ENCODE results near the gene CLMN. TPM values are rescaled to one million over a fixed set of nuclear protein-coding genes. Genes with fewer than 3 reads are reported as not detected.

CLMN gene
- total and polyA plus RNA-seq, 2 of the 4 experiments (the other 2 are of a cell fraction), result 0.10 to 0.18 TPM

- POLR2A ChIA-PET (ENCODE audit: unreplicated experiment), result no interaction called here
- Histone ChIP-seq H3K4ac (ENCODE audit: low read depth, low read length) (no peak overlapping the region), H2BK5ac (ENCODE audit: low read depth, low read length, poor library complexity, severe bottlenecking) (no peak overlapping the region), H3K27me3 (ENCODE audit: control insufficient read depth, insufficient read depth, low read length) (no peaks in the 10 kb centered on the region; the same call in 1 of the 2 replicates), H4K20me1 (ENCODE audit: insufficient read depth, low read length) (no peaks in the 10 kb centered on the region), H2AK5ac (ENCODE audit: low read depth, low read length) (no peak overlapping the region), H3K36me3 (ENCODE audit: control insufficient read depth, insufficient read depth, low read length) (no peaks in the 10 kb centered on the region), H3K9ac (ENCODE audit: low read depth, low read length) (no peak overlapping the region), H3K14ac (replicated peaks; ENCODE audit: low read depth, low read length) (no peak overlapping the region), H3K79me1 (ENCODE audit: low read depth in 1 of 2, low read length in 2 of 2) (no peaks in the 10 kb centered on the region), H3K23ac (ENCODE audit: low read depth, low read length) (no peak overlapping the region), H2BK15ac (ENCODE audit: low read depth, low read length) (no peak overlapping the region), H2BK20ac (ENCODE audit: low read depth, low read length) (no peak overlapping the region), H2AK9ac (replicated peaks; ENCODE audit: low read depth, low read length, poor library complexity) (no peak overlapping the region), H3K56ac (ENCODE audit: extremely low read depth, insufficient read depth, low read length) (no peak overlapping the region), H4K8ac (ENCODE audit: low read depth in 2 of 2, low read length in 2 of 2) (no peak overlapping the region), H3K27ac (ENCODE audit: insufficient read depth, low read length) (no peak overlapping the region), H2BK120ac (ENCODE audit: low read depth, low read length) (no peak overlapping the region), H2AFZ (replicated peaks; ENCODE audit: low read length, poor library complexity) (no peak overlapping the region), H3K18ac (ENCODE audit: low read depth, low read length) (no peak overlapping the region), H4K91ac (ENCODE audit: insufficient read depth, low read depth, low read length) (no peak overlapping the region), H3K4me1 (ENCODE audit: control insufficient read depth, insufficient read depth, low read length) (peaks cover 4% of the 10 kb centered on the region; the same call in 1 of the 2 replicates), H4K5ac (ENCODE audit: low read depth, low read length) (no peak overlapping the region), H3K4me2 (ENCODE audit: low read depth, low read length) (no peak overlapping the region), H3K9me3 (ENCODE audit: control insufficient read depth, insufficient read depth, low read length) (no peaks in the 10 kb centered on the region), H3K4me3 (ENCODE audit: insufficient read depth, low read depth, low read length) (no peak overlapping the region), H3K9me1 (ENCODE audit: insufficient read depth, low read length) (no peaks in the 10 kb centered on the region)
- no TSS peak for BruUV-seq (replicated peaks)
- no peak for DNase-seq
- intact Hi-C loops (cut with micrococcal nuclease) (no loop called here), in situ Hi-C loops (cut with MboI; ENCODE audit: low sequenced_read_pairs) (no loop called here), dilution Hi-C loops (cut with HindIII; ENCODE audit: low sequenced_read_pairs, unreplicated experiment) (no loop called here)
- CTCF ChIA-PET, result no interaction called here
- WGBS, 2 experiments (ENCODE audit: extremely low coverage in 2 of 2, insufficient read length in 1 of 2), result no CpG with 5 or more reads among the region's 8 CpGs
- no peak for TF ChIP-seq MAFK (IDR thresholded peaks at IDR 0.05; ENCODE audit: low read depth, low read length)
- TF ChIP-seq RAD21 (IDR thresholded peaks at IDR 0.05; ENCODE audit: low read length), result no peak
- no peak for TF ChIP-seq MXI1 (IDR thresholded peaks at IDR 0.05; ENCODE audit: borderline replicate concordance, low read depth, low read length)
- TF ChIP-seq CHD1 (IDR thresholded peaks at IDR 0.05; ENCODE audit: low read depth, low read length), result no peak
- no peak for TF ChIP-seq ELK1 (IDR thresholded peaks at IDR 0.05; ENCODE audit: borderline replicate concordance, low read depth, low read length)
- TF ChIP-seq MAZ (IDR thresholded peaks at IDR 0.05; ENCODE audit: borderline replicate concordance, low read depth, low read length), result no peak
- TF ChIP-seq FOS (IDR thresholded peaks at IDR 0.05; ENCODE audit: low read depth, low read length), result no peak
- TF ChIP-seq BHLHE40 (IDR thresholded peaks at IDR 0.05; ENCODE audit: low read depth, low read length), result no peak
- no peak for TF ChIP-seq USF2 (IDR thresholded peaks at IDR 0.05; ENCODE audit: low read depth, low read length)
- no peak for TF ChIP-seq POLR2A (IDR thresholded peaks at IDR 0.05; ENCODE audit: low read depth, low read length)
- no peak for TF ChIP-seq SMC3 (IDR thresholded peaks at IDR 0.05; ENCODE audit: low read depth, low read length)
- TF ChIP-seq RFX5 (IDR thresholded peaks at IDR 0.05; ENCODE audit: low read depth, low read length), result no peak
- TF ChIP-seq CEBPB (IDR thresholded peaks at IDR 0.05; ENCODE audit: low read depth, low read length), result no peak
- no peak for TF ChIP-seq RCOR1 (IDR thresholded peaks at IDR 0.05; ENCODE audit: insufficient replicate concordance, low read length)
- no peak for TF ChIP-seq NFE2L2 (IDR thresholded peaks at IDR 0.05; ENCODE audit: low read depth, low read length)
- TF ChIP-seq CTCF (conservative IDR thresholded peaks at IDR 0.05; ENCODE audit: low read depth, low read length), result no peak
- no peak for ATAC-seq (ENCODE audit: low read depth)
These were observed 137.3 kb downstream of the CLMN start for GRCh38 chr14:95182379-95182778.

All from IMR-90 (cell line).